ENCODE measurements around the gene ACP3.
"Not testable (repeated sequence)": the region's sequence is repeated elsewhere in the genome, so short reads cannot be mapped to it uniquely, and the experiment has no call there.

ACP3 gene

GRCh38 chr3:132395126-132395525 is 77.9 kb downstream of the ACP3 start:
- no peaks in the 10 kb centered on the region for H3F3A ChIP-seq (ENCODE audit: insufficient read depth, low read length)
- no peaks in the 10 kb centered on the region for H3K4me1 ChIP-seq (ENCODE audit: low read length)
- DNase-seq, result no peak

GRCh38 chr3:132396255-132396654 is 79.0 kb downstream of the ACP3 start:
- Histone ChIP-seq H3F3A (ENCODE audit: insufficient read depth, low read length) (no peaks in the 10 kb centered on the region), H3K4me3 (ENCODE audit: low read length) (no peak overlapping the region), H3K4me1 (ENCODE audit: low read length) (no peaks in the 10 kb centered on the region), H3K36me3 (replicated peaks; ENCODE audit: insufficient read depth, low read length) (no peaks in the 10 kb centered on the region), H3K27ac (ENCODE audit: low read length) (no peak overlapping the region), H4K20me1 (ENCODE audit: insufficient read depth, low read length) (no peaks in the 10 kb centered on the region), H3K79me2 (ENCODE audit: low read length) (no peaks in the 10 kb centered on the region), H3K9me3 (replicated peaks; ENCODE audit: insufficient read depth, low read length) (no peaks in the 10 kb centered on the region), H3K27me3 (replicated peaks; ENCODE audit: insufficient read depth, low read length) (no peaks in the 10 kb centered on the region), H3K9me2 (replicated peaks; ENCODE audit: insufficient read depth, low read length) (no peaks in the 10 kb centered on the region), H3K9ac (ENCODE audit: low read length) (no peak overlapping the region), H3K4me2 (ENCODE audit: low read depth, low read length) (no peak overlapping the region), H2AFZ (ENCODE audit: low read length) (no peak overlapping the region)
- no peak for DNase-seq
- TF ChIP-seq EZH2 (optimal IDR thresholded peaks at IDR 0.05; ENCODE audit: low read depth, low read length) (no peak), EZH2phosphoT487 (IDR thresholded peaks at IDR 0.05; ENCODE audit: low read length) (no peak), CTCF (IDR thresholded peaks at IDR 0.05; ENCODE audit: low read length) (no peak)

More at GRCh38 chr3:132395126-132395525, 77.9 kb downstream of the ACP3 start:
- no peak overlapping the region for H3K4me2 ChIP-seq (ENCODE audit: low read depth, low read length)
- no peaks in the 10 kb centered on the region for H3K27me3 ChIP-seq (replicated peaks; ENCODE audit: insufficient read depth, low read length)
- no peak overlapping the region for H3K4me3 ChIP-seq (ENCODE audit: low read length)
- H3K9me2 ChIP-seq (replicated peaks; ENCODE audit: insufficient read depth, low read length), result no peaks in the 10 kb centered on the region
- no peaks in the 10 kb centered on the region for H3K79me2 ChIP-seq (ENCODE audit: low read length)
- H3K9me3 ChIP-seq (replicated peaks; ENCODE audit: insufficient read depth, low read length), result no peaks in the 10 kb centered on the region
- no peak overlapping the region for H2AFZ ChIP-seq (ENCODE audit: low read length)
- no peaks in the 10 kb centered on the region for H3K36me3 ChIP-seq (replicated peaks; ENCODE audit: insufficient read depth, low read length)
- H3K27ac ChIP-seq (ENCODE audit: low read length), result no peak overlapping the region
- no peak for TF ChIP-seq EZH2phosphoT487 (IDR thresholded peaks at IDR 0.05; ENCODE audit: low read length)
- TF ChIP-seq EZH2 (optimal IDR thresholded peaks at IDR 0.05; ENCODE audit: low read depth, low read length), result no peak
- TF ChIP-seq CTCF (IDR thresholded peaks at IDR 0.05; ENCODE audit: low read length), result no peak
- no peaks in the 10 kb centered on the region for H4K20me1 ChIP-seq (ENCODE audit: insufficient read depth, low read length)
- no peak overlapping the region for H3K9ac ChIP-seq (ENCODE audit: low read length)

GRCh38 chr3:132396776-132397175 is 79.6 kb downstream of the ACP3 start:
- not testable (repeated sequence) for H3K79me2 ChIP-seq (ENCODE audit: low read length); H3K4me1 ChIP-seq (ENCODE audit: low read length); H3K4me2 ChIP-seq (ENCODE audit: low read depth, low read length); DNase-seq; H3K4me3 ChIP-seq (ENCODE audit: low read length); H3K9me2 ChIP-seq (replicated peaks; ENCODE audit: insufficient read depth, low read length); H3K9me3 ChIP-seq (replicated peaks; ENCODE audit: insufficient read depth, low read length); H3F3A ChIP-seq (ENCODE audit: insufficient read depth, low read length); H3K27ac ChIP-seq (ENCODE audit: low read length); H3K27me3 ChIP-seq (replicated peaks; ENCODE audit: insufficient read depth, low read length); H4K20me1 ChIP-seq (ENCODE audit: insufficient read depth, low read length); H3K9ac ChIP-seq (ENCODE audit: low read length); H3K36me3 ChIP-seq (replicated peaks; ENCODE audit: insufficient read depth, low read length); H2AFZ ChIP-seq (ENCODE audit: low read length)

- TF ChIP-seq EZH2 (optimal IDR thresholded peaks at IDR 0.05; ENCODE audit: low read depth, low read length) (no peak), EZH2phosphoT487 (IDR thresholded peaks at IDR 0.05; ENCODE audit: low read length) (no peak), CTCF (IDR thresholded peaks at IDR 0.05; ENCODE audit: low read length) (peak; percentile 93)
- Histone ChIP-seq H3K4me3 (ENCODE audit: low read length) (no peak overlapping the region), H3K9me3 (replicated peaks; ENCODE audit: insufficient read depth, low read length) (no peaks in the 10 kb centered on the region), H3F3A (ENCODE audit: insufficient read depth, low read length) (no peaks in the 10 kb centered on the region), H3K9me2 (replicated peaks; ENCODE audit: insufficient read depth, low read length) (no peaks in the 10 kb centered on the region), H4K20me1 (ENCODE audit: insufficient read depth, low read length) (no peaks in the 10 kb centered on the region), H3K36me3 (replicated peaks; ENCODE audit: insufficient read depth, low read length) (no peaks in the 10 kb centered on the region), H3K4me2 (ENCODE audit: low read depth, low read length) (no peak overlapping the region), H3K4me1 (ENCODE audit: low read length) (no peaks in the 10 kb centered on the region), H3K27me3 (replicated peaks; ENCODE audit: insufficient read depth, low read length) (no peaks in the 10 kb centered on the region), H3K9ac (ENCODE audit: low read length) (no peak overlapping the region), H2AFZ (ENCODE audit: low read length) (no peak overlapping the region), H3K79me2 (ENCODE audit: low read length) (no peaks in the 10 kb centered on the region), H3K27ac (ENCODE audit: low read length) (no peak overlapping the region)
- DNase-seq, result peak; percentile 54
Measured at GRCh38 chr3:132399054-132399929, 82.1 kb downstream of the ACP3 start.

All from MM.1S (cell line).